ENCODE results near the gene CDH8. TPM values are rescaled to one million over a fixed set of nuclear protein-coding genes. Genes with fewer than 3 reads are reported as not detected.

CDH8 gene
- total and polyA plus RNA-seq, 2 experiments from 2014 or later = 2.1 to 2.2 TPM

DNA sequence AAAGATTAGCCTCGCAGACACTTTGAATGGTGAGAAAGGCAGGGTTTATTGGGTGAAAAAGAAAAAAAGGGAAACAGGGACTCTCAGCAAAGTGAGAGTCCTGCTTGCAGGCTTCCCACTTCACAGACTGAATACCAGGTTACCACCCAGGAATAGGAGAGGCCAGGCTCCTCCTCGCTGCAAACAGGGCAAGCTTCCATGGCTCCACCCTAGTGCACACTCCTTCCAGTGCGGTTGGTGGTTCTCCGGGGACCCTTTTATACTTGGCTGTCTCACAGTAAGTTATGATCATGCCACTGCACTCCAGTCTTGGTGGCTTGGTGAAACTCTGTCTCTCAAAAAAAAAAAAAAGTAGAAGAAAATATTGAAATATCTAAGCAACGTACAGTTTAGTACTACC lies 30.5 kb upstream of the CDH8 start:
- H3K9me2 ChIP-seq (replicated peaks; ENCODE audit: insufficient read depth) = no peaks in the 10 kb centered on the region
- H3K4me3 ChIP-seq = no peak overlapping the region
- no peak overlapping the region for H2AFZ ChIP-seq
- H3K27me3 ChIP-seq = no peaks in the 10 kb centered on the region
- no peaks in the 10 kb centered on the region for H3K36me3 ChIP-seq (replicated peaks; ENCODE audit: insufficient read depth, low read depth)
- 89% methylated on average over 5 of the region's 5 CpGs for WGBS (ENCODE audit: low lambda C conversion rate, missing lambda C conversion rate)
- H3K4me2 ChIP-seq = no peak overlapping the region
- no peaks in the 10 kb centered on the region for H3K9me3 ChIP-seq (ENCODE audit: low read depth)
- H3K27ac ChIP-seq = no peak overlapping the region
- DNase-seq (ENCODE audit: low spot score) = no peak
- no peaks in the 10 kb centered on the region for H3K79me2 ChIP-seq
- H3K4me1 ChIP-seq (ENCODE audit: insufficient read depth) = no peaks in the 10 kb centered on the region
- TF ChIP-seq, protein P1, sequence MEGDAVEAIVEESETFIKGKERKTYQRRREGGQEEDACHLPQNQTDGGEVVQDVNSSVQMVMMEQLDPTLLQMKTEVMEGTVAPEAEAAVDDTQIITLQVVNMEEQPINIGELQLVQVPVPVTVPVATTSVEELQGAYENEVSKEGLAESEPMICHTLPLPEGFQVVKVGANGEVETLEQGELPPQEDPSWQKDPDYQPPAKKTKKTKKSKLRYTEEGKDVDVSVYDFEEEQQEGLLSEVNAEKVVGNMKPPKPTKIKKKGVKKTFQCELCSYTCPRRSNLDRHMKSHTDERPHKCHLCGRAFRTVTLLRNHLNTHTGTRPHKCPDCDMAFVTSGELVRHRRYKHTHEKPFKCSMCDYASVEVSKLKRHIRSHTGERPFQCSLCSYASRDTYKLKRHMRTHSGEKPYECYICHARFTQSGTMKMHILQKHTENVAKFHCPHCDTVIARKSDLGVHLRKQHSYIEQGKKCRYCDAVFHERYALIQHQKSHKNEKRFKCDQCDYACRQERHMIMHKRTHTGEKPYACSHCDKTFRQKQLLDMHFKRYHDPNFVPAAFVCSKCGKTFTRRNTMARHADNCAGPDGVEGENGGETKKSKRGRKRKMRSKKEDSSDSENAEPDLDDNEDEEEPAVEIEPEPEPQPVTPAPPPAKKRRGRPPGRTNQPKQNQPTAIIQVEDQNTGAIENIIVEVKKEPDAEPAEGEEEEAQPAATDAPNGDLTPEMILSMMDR (IDR thresholded peaks at IDR 0.05; ENCODE audit: poor library complexity) = no peak
- TF ChIP-seq EZH2phosphoT487 (IDR thresholded peaks at IDR 0.05; ENCODE audit: low read depth, severe bottlenecking, unreplicated experiment) (no peak), EZH2 (IDR thresholded peaks at IDR 0.05; ENCODE audit: borderline replicate concordance) (no peak)
- H4K20me1 ChIP-seq (ENCODE audit: insufficient read depth, poor library complexity, severe bottlenecking) = no peaks in the 10 kb centered on the region

DNA sequence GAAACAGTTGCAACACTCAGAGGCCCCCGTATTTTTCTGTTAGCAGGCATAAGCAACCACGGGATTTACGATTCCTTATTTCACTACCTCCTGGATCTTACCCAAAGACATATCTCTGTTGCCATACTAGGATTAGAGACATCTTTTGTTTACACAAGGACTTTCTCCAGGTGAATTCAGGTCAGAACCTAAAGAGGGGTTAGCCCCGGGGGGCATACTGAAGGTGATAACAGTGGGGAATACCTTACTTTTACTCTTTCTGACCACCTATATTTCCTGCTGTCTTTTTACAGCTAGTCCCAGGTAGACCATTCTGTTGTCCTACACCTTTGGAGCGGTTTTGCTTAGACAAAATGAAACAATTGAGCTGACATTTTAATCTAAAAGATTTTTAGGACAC lies 27.9 kb upstream of the CDH8 start:
- no peaks in the 10 kb centered on the region for H3K9me3 ChIP-seq (ENCODE audit: low read depth)
- no peak overlapping the region for H3K4me2 ChIP-seq
- H2AFZ ChIP-seq = no peak overlapping the region

DNA sequence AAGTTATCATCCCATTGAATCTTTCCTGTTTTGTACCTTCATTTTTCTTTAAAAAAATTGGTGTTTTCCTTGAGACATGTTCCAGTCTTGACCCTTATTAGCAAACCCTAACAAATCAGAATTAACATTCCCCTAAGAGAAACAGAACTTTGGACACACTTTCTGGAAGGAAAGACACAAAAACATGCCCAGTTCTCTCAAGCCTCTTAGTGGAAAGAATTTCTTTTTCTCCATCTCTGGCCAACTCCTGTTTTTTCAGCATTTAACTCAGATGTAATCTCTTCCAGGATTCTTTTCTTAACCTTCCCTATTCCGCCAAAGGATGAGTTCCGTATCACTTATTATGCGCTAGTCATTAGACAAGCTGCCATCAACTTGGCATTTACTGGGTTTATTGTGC lies 23.9 kb upstream of the CDH8 start:
- TF ChIP-seq, protein P1 (IDR thresholded peaks at IDR 0.05; ENCODE audit: poor library complexity) = no peak
- TF ChIP-seq EZH2phosphoT487 (IDR thresholded peaks at IDR 0.05; ENCODE audit: low read depth, severe bottlenecking, unreplicated experiment) (no peak), EZH2 (IDR thresholded peaks at IDR 0.05; ENCODE audit: borderline replicate concordance) (no peak)
- no peak overlapping the region for H3K4me3 ChIP-seq
- no peaks in the 10 kb centered on the region for H3K27me3 ChIP-seq
- WGBS (ENCODE audit: low lambda C conversion rate, missing lambda C conversion rate) = 90% methylated on average over 3 of the region's 3 CpGs
- H2AFZ ChIP-seq = no peak overlapping the region
- H3K4me2 ChIP-seq = no peak overlapping the region
- H3K9me3 ChIP-seq (ENCODE audit: low read depth) = no peaks in the 10 kb centered on the region
- no peaks in the 10 kb centered on the region for H3K36me3 ChIP-seq (replicated peaks; ENCODE audit: insufficient read depth, low read depth)
- no peak for DNase-seq (ENCODE audit: low spot score)
- no peaks in the 10 kb centered on the region for H3K9me2 ChIP-seq (replicated peaks; ENCODE audit: insufficient read depth)
- no peaks in the 10 kb centered on the region for H3K79me2 ChIP-seq
- no peaks in the 10 kb centered on the region for H3K4me1 ChIP-seq (ENCODE audit: insufficient read depth)
- H4K20me1 ChIP-seq (ENCODE audit: insufficient read depth, poor library complexity, severe bottlenecking) = no peaks in the 10 kb centered on the region
- H3K27ac ChIP-seq = no peak overlapping the region

More for the DNA sequence above, 27.9 kb upstream of the CDH8 start:
- WGBS (ENCODE audit: low lambda C conversion rate, missing lambda C conversion rate) = 45% methylated on average over 5 of the region's 5 CpGs
- TF ChIP-seq EZH2 (IDR thresholded peaks at IDR 0.05; ENCODE audit: borderline replicate concordance) (no peak), EZH2phosphoT487 (IDR thresholded peaks at IDR 0.05; ENCODE audit: low read depth, severe bottlenecking, unreplicated experiment) (no peak)
- TF ChIP-seq, protein P1 (IDR thresholded peaks at IDR 0.05; ENCODE audit: poor library complexity) = no peak
- no peak for DNase-seq (ENCODE audit: low spot score)
- Histone ChIP-seq H3K4me1 (ENCODE audit: insufficient read depth) (no peaks in the 10 kb centered on the region), H3K4me3 (no peak overlapping the region), H3K36me3 (replicated peaks; ENCODE audit: insufficient read depth, low read depth) (no peaks in the 10 kb centered on the region), H4K20me1 (ENCODE audit: insufficient read depth, poor library complexity, severe bottlenecking) (no peaks in the 10 kb centered on the region), H3K27me3 (no peaks in the 10 kb centered on the region), H3K27ac (no peak overlapping the region), H3K79me2 (no peaks in the 10 kb centered on the region), H3K9me2 (replicated peaks; ENCODE audit: insufficient read depth) (no peaks in the 10 kb centered on the region)

DNA sequence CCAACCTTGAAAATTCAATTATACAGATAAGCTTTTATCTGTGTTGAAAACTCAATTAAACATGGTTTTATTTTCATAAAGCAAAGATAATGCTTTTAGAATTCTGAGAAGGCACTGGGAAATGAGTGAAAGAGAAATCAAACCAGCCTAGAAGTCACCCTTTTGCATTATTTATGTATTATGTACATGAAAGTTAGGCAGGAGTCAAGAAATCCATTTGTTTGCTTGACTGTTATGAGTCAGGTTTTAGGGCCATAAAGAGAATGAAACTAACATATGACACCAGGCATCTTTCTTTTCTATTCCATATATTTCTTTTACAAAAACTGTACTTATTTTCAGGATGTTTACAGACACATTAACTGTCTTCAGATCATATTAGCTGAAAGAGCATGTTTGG lies 23.3 kb upstream of the CDH8 start:
- H3K9me2 ChIP-seq (replicated peaks; ENCODE audit: insufficient read depth) = no peaks in the 10 kb centered on the region
- no peak overlapping the region for H3K4me3 ChIP-seq
- no peak overlapping the region for H3K4me2 ChIP-seq
- no peaks in the 10 kb centered on the region for H3K9me3 ChIP-seq (ENCODE audit: low read depth)
- no peak for DNase-seq (ENCODE audit: low spot score)
- no peaks in the 10 kb centered on the region for H4K20me1 ChIP-seq (ENCODE audit: insufficient read depth, poor library complexity, severe bottlenecking)
- H3K27me3 ChIP-seq = no peaks in the 10 kb centered on the region
- H2AFZ ChIP-seq = no peak overlapping the region
- no peaks in the 10 kb centered on the region for H3K79me2 ChIP-seq
- H3K27ac ChIP-seq = no peak overlapping the region
- TF ChIP-seq EZH2 (IDR thresholded peaks at IDR 0.05; ENCODE audit: borderline replicate concordance) = no peak
- no peaks in the 10 kb centered on the region for H3K4me1 ChIP-seq (ENCODE audit: insufficient read depth)
- no peaks in the 10 kb centered on the region for H3K36me3 ChIP-seq (replicated peaks; ENCODE audit: insufficient read depth, low read depth)

Measured in hepatocyte (in vitro differentiated cells).